ENCODE results near the gene ADAMTS2. TPM values are rescaled to one million over a fixed set of nuclear protein-coding genes. Genes with fewer than 3 reads are reported as not detected.
A peak's percentile ranks its signal among the peaks of the same experiment; 100 is the strongest.

Gene ADAMTS2
- total and polyA plus RNA-seq, 2 of the 8 experiments (the other 6 are each of a cell fraction or from before 2014, with no cell fraction given): 6.6 to 7.3 TPM

DNA sequence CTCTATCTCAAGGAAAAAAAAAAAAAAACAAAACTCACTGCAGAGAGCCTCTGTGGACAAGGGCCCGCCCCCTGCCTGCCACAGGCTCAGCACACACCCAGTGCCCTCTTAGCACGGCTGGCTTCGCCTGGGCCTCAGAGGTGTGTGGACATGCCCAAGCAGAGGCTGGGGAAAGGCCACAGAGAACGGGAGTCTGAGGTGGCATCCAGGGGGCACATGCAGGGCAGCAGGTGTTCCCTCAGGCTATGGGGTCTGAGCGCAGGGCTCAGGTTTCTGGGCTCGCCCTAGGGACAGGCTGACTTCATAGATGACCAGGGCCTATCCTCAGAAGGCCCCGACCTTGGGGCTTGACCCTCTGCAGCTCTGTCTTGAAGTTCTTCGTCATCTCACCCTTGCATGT, 146.4 kb downstream of the ADAMTS2 start:
- Histone ChIP-seq H2AFZ (ENCODE audit: low read length) (no peak overlapping the region), H4K20me1 (replicated peaks in 1 of 2; ENCODE audit: control insufficient read depth in 1 of 2, insufficient read depth in 2 of 2, low read length in 2 of 2) (peaks cover 0 to 2% of the 10 kb centered on the region in 2 experiments), H3K79me2 (ENCODE audit: control insufficient read depth in 1 of 2, insufficient read depth in 2 of 2, low read length in 2 of 2) (no peaks in the 10 kb centered on the region), H3K4me3 (ENCODE audit: extremely low read depth in 1 of 4, insufficient read depth in 2 of 4, low read depth in 3 of 4, low read length in 4 of 4) (no peak overlapping the region), H3K4me1 (replicated peaks in 1 of 4; ENCODE audit: control insufficient read depth in 3 of 4, insufficient read depth in 4 of 4, low read length in 3 of 4) (peaks cover 0 to 4% (median 0%) of the 10 kb centered on the region in 4 experiments; a peak in 1 of 7 replicates), H4K91ac (replicated peaks; ENCODE audit: insufficient read length, low read length) (no peak overlapping the region), H2BK20ac (ENCODE audit: low read length) (no peak overlapping the region), H3K4ac (replicated peaks; ENCODE audit: insufficient read length, low read depth, low read length) (no peak overlapping the region), H3K23me2 (ENCODE audit: low read depth, low read length) (no peaks in the 10 kb centered on the region), H2BK12ac (ENCODE audit: low read depth, low read length) (no peak overlapping the region), H4K8ac (ENCODE audit: extremely low read depth, insufficient read depth, low read length) (peak overlapping the region; percentile 14; the same call in 1 of the 2 replicates), H3K79me1 (ENCODE audit: low read depth, low read length) (no peaks in the 10 kb centered on the region), H3K18ac (ENCODE audit: extremely low read depth, low read length) (no peak overlapping the region), H2BK120ac (replicated peaks; ENCODE audit: low read depth, low read length) (no peak overlapping the region), H3K14ac (ENCODE audit: insufficient read length) (no peak overlapping the region), H3K9me3 (ENCODE audit: insufficient read depth in 2 of 2, low read depth in 1 of 2, low read length in 1 of 2) (no peaks in the 10 kb centered on the region), H3K36me3 (ENCODE audit: control insufficient read depth in 2 of 4, insufficient read depth in 4 of 4, low read length in 3 of 4) (no peaks in the 10 kb centered on the region), H2BK5ac (ENCODE audit: low read depth, low read length) (peak overlapping the region; percentile 35; the same call in 1 of the 2 replicates), H3K27ac (ENCODE audit: low read depth, low read length) (no peak overlapping the region), H2BK15ac (ENCODE audit: low read length) (no peak overlapping the region), H3K56ac (replicated peaks; ENCODE audit: insufficient read length, low read depth, low read length) (no peak overlapping the region), H3K9ac (replicated peaks in 1 of 4; ENCODE audit: extremely low read depth in 1 of 4, low read depth in 3 of 4, low read length in 3 of 4) (no peak overlapping the region), H3K4me2 (ENCODE audit: insufficient read depth in 1 of 2, low read depth in 2 of 2, low read length in 2 of 2) (no peak overlapping the region), H3K27me3 (replicated peaks in 1 of 4; ENCODE audit: control insufficient read depth in 3 of 4, extremely low read depth in 1 of 4, insufficient read depth in 3 of 4, low read length in 3 of 4) (no peaks in the 10 kb centered on the region), H4K5ac (ENCODE audit: insufficient read length, low read depth, low read length) (no peak overlapping the region), H2AK5ac (ENCODE audit: low read depth, low read length) (no peak overlapping the region), H3K23ac (ENCODE audit: insufficient read length) (no peak overlapping the region)
- no peak for FAIRE-seq
- no peak for DNase-seq (ENCODE audit: low read depth in 1 of 2, low spot score in 2 of 2)
- POLR2A ChIA-PET (ENCODE audit: partially characterized antibody): no interaction called here
- CTCF ChIA-PET (ENCODE audit: partially characterized antibody): interaction anchor here (1.1 kb wide), 1 partner anchor 145 kb away, joined by 3 read pairs; no protein-coding TSS in a partner anchor
- WGBS, 2 experiments (ENCODE audit: extremely low coverage in 1 of 2, insufficient coverage in 1 of 2, insufficient read length in 1 of 2, insufficient replicate concordance in 2 of 2, low coverage in 1 of 2, low lambda C conversion rate in 2 of 2, missing lambda C conversion rate in 1 of 2): 97% methylated on average over 8 of the region's 8 CpGs; no CpG with 5 or more reads in 1 of the 2 experiments
- no peak for TF ChIP-seq RFX5 (IDR thresholded peaks at IDR 0.05; ENCODE audit: borderline replicate concordance, low read depth, low read length)
- TF ChIP-seq CHD1 (IDR thresholded peaks at IDR 0.05; ENCODE audit: low read depth, low read length): no peak
- no peak for TF ChIP-seq SIN3A (conservative IDR thresholded peaks at IDR 0.05 in 1 of 2, IDR thresholded peaks at IDR 0.05 in 1 of 2; ENCODE audit: low read depth in 1 of 2, low read length in 2 of 2)
- no peak for TF ChIP-seq RBBP5 (IDR thresholded peaks at IDR 0.05; ENCODE audit: borderline replicate concordance, low read depth, low read length)
- no peak for TF ChIP-seq GABPA (IDR thresholded peaks at IDR 0.05; ENCODE audit: borderline replicate concordance, insufficient read depth, low read length)
- TF ChIP-seq SUZ12 (IDR thresholded peaks at IDR 0.05; ENCODE audit: low read length): no peak
